HUDEP-2 (cell line): ENCODE measurements around the gene HOXD8.

Source experiments
- DNase-seq, 76 experiments: peaks; one replicate each; lab custom pipeline; 2025; ENCODE audit not compliant: unreplicated experiment in 76 of 76; lab: John Stamatoyannopoulos, UW

The HOXD8 gene

DNA sequence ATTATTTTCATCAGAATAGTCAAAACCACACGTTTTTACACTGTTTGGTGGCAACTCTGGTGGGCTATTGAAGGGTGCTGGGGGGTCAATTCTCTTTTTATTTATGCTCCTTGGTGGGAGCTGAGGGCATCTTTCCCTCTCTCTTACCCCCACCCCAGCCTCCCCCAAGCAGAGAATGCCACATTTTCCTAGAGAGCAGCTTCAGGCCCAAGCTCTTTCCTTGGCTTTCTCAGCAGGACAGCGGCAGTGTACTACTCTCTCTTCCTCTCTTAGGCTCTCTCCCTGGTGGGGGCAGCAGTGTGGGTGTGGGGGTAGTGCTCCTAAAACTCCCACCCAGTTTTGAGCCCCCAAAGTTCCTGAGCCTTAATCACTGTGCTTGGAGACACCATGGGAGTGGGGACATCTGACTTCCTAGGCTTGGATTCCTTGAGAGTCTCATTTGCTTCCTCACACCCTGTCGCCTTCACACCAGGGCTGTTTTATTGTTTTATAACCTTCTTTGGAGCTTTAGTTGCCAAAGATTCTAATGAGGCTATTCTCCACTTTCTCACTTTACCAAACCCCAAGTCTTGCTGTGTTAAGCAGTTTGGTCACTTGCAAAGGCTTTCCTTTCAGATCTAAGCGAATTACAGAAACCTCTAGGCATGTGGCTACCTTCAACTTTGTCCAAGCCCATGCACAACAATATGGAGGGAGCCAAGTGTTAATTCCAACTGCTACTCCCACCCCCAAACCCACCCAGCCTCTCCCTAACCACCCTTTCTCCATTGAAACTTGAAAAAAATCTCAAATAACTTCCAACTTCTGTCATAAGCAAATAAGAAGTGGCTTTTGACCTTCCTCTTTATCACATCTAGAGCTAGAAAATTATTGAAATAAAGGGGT lies 15.8 kb downstream of the HOXD8 start:
- DNase-seq, result no peak

- no peak for DNase-seq
Measured at GRCh38 chr2:176146101-176146500, 16.6 kb downstream of the HOXD8 start.

DNA sequence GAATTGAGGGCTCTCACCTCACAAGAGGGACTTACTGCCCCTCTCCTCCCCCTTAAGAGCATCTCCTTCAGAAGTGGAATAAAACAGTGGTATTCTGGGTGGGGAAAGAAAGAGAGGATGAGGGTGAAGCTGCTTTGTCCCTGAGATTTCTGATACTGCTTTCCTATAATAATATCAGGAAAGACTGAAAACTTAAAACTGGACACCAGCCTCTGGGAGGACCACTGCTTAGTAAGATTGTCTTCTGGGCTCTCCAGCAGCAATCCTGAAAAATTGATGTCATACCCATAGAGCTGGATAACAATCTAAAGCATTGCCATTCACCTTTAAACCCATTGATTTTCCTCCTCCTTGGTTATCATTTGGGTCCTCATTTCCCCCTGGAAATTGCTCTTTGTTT lies 17.1 kb downstream of the HOXD8 start:
- no peak for DNase-seq

DNA sequence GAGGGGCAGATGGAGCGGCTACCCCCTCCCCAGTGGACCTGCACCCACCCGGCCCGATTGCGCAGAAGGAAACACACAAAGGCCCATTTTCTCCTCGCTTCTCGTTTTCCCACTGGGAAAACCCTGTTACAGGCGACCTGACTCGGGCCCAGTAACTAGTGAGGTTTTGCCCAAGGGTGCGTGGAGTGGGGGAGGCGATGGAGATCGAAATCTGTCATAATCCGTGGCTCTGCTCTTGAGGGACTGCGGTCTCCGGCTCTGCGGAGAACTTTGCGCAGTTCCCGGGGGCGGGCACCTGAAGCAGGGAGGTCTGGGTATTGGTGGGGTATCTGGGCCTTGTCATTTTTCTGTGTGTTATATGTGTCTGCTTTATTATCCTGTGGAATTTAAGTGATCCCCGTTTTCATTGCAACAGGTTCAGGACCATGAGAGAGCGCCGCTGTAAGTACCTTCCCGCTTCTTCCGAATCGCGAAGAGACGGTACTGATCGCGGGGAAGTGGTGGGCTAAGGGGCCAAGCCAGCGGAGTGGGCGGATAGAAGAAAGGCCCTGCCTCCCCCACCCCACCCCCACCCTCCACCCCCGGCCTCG lies 17.8 kb downstream of the HOXD8 start:
- DNase-seq, result no peak

GRCh38 chr2:176147800-176148496 lies 18.4 kb downstream of the HOXD8 start:
- DNase-seq, result no peak

DNA sequence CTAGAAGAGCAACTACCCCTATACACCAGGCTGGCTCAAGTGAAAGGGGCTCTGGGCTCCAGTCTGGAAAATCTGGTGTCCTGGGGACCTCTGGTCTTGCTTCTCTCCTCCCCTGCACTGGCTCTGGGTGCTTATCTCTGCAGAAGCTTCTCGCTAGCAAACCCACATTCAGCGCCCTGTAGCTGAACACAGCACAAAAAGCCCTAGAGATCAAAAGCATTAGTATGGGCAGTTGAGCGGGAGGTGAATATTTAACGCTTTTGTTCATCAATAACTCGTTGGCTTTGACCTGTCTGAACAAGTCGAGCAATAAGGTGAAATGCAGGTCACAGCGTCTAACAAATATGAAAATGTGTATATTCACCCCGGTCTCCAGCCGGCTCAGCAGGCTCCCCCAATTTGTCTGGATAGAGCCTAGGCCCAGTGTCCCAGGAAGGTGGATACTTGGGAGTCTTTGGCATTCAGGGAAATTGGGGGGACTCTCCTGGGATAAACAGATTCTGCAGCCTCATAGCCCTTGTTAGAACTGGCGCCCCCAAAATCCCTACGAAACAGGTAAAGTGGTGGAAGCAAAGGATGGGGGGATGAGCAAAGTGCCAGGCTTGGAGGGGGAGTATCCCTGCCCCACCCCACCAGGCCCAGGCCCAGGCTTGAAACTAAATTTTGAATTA lies 19.4 kb downstream of the HOXD8 start:
- no peak for DNase-seq

DNA sequence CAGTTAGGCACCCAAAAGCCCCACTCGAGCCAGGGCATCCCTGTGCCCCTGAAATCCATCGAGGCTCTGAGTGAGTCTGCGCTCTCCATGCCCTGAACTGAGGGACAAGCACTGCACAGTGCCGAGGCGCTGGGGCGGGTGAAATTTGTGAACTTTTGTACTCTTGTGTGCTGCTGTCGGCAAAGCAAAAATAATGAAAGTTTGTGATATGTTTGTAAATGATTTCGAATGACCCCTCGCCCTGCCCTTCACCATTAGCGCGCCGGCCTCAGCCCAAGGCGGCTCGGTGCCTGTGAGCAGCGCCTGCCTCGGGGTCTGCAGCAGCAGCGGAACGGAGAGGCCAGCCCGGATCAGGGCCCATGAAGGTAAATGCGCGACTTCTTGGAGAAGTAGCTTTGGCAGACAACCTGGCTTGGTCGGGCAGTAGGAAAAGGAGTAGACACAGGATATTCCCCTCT lies 20.0 kb downstream of the HOXD8 start:
- no peak for DNase-seq

DNA sequence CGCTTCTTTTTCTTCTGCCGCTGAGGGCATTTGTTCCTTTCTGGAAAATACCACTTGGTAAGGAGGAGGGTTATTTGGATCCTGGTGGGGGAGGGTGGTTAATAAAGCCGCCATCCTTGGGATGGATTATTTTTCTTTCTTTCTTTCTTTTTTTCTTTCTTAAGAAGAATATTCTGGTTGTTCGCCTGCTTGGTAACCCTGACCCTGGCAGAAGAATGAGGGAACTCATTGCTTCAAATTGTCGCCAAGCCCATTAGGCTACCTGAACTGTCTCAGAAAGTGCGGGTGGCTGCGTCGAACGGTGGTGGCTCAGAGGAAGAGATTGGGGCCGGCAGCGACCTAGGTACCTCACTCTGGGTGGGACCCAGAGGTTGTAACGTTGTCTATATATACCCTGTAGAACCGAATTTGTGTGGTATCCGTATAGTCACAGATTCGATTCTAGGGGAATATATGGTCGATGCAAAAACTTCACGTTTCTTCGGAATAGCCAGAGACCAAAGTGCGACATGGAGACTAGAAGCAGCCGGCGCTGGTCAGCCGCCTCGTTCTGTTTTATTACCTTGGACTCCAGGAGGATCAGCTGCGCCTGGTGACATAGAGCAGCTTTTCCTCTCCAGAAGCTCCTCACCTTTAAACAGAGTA lies 20.6 kb downstream of the HOXD8 start:
- no peak for DNase-seq

GRCh38 chr2:176150584-176151441 lies 21.3 kb downstream of the HOXD8 start:
- no peak for DNase-seq

DNA sequence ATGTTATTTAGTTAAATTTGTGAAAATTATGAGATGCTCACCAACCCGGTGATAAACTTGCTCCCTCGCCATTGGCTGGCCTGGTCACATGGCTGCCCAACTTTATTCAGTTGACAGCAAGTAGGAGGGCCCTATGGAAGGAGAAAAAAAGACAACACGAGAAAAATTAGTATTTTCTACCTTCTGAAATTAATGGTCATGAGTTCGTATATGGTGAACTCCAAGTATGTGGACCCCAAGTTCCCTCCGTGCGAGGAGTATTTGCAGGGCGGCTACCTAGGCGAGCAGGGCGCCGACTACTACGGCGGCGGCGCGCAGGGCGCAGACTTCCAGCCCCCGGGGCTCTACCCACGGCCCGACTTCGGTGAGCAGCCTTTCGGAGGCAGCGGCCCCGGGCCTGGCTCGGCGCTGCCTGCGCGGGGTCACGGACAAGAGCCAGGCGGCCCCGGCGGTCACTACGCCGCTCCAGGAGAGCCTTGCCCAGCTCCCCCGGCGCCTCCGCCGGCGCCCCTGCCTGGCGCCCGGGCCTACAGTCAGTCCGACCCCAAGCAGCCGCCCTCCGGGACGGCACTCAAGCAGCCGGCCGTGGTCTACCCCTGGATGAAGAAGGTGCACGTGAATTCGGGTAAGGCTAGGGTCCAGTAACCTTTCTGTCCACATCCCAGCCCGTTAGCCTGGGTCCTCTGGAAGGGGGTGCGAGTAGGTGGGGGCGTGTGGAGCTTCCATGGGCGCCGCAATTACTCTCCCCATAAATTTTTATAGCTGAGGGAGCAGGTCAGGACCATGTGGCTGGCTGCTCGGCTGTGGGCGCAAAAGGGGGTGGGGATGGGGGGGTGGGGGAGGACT lies 22.2 kb downstream of the HOXD8 start, which contains the start of gene HOXD4:
TSS of gene HOXD4 (plus strand) at position 109 of the 846 bp plus-strand sequence. CDS start at position 193, 84 bp downstream.
- DNase-seq, result no peak

DNA sequence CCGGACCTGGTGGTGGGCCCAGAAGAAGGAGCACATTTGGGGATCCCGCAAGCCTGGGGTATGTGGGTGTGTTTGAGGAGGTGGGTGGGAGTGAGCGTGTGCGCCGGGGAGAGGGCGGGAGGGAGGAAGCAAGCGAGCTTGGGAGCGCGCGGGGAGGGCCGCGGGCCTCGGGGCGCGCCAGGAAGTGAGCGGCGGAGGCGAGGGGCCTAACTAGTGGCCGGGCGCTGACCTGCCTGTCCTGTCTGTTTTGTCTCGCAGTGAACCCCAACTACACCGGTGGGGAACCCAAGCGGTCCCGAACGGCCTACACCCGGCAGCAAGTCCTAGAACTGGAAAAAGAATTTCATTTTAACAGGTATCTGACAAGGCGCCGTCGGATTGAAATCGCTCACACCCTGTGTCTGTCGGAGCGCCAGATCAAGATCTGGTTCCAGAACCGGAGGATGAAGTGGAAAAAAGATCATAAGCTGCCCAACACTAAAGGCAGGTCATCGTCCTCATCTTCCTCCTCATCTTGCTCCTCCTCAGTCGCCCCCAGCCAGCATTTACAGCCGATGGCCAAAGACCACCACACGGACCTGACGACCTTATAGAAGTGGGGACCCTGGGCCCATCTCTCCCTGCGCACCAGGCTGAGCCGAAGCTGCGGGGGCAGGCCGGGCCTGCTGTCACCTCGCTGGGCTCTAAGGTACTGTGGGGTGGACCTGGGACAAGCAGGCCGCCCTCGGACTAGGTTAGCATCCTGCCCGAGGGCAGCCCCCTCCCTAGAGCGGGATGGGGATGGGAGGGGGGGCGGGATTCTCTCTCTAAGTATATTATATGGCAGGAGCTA lies 23.1 kb downstream of the HOXD8 start:
- no peak for DNase-seq

GRCh38 chr2:176154576-176155252 lies 25.2 kb downstream of the HOXD8 start:
- DNase-seq, result no peak

DNA sequence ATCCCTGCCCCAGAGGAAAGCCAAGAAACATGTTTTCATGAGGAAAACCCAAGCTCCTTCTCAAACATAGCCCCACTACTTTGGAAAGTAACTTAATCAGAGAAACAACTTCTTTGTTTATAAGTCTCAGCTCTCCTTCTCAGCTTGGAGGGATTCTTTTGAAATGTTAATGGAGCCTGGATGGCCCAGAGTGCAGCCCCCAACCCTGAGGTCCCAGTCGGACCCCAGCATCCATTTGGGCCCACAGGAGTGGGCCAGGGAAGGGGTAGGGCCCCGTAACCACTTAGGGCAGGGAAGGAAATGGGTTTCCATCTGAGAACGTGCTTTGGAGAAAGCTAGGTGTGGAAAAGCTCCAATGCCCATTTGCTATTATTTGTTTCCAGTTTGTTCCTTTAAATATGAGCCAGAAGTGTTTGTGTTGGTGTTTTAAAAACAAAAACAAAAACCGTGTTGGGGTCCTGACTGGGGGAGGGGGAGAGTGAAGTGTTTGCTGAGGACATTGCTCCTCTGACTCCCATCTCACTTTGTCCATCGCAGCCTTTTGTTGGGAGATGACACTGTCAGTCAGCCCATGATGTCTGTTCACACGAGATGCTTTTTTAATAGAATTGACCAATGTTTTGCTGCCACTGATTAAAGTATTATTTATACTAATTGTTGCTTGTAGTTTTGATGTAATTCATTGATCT lies 26.0 kb downstream of the HOXD8 start:
- no peak for DNase-seq

DNA sequence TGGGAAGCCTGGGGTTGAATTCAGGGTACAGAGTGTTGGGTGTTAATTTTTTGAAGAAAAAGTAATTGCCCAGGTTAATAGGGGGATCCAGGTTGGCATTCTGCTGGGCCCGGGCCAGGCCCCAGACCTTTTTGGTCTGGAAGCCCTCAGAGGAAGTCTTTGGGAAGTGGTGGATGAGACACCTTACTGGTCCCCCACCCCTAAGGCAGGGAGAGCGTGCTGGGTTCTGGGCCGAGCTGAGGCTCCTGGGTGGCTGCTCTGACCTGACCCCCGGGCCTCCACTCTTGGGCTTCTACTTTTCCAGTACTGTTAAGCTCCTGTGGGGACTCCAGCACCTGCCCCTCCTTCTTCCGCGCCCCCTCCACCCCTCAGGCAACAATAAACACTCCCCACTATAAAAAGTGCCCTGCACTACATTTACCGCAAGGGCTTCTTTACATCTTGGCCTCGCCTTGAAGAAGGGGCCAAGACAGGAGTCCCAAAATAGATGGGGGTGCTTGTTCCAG lies 26.8 kb downstream of the HOXD8 start:
- no peak for DNase-seq

DNA sequence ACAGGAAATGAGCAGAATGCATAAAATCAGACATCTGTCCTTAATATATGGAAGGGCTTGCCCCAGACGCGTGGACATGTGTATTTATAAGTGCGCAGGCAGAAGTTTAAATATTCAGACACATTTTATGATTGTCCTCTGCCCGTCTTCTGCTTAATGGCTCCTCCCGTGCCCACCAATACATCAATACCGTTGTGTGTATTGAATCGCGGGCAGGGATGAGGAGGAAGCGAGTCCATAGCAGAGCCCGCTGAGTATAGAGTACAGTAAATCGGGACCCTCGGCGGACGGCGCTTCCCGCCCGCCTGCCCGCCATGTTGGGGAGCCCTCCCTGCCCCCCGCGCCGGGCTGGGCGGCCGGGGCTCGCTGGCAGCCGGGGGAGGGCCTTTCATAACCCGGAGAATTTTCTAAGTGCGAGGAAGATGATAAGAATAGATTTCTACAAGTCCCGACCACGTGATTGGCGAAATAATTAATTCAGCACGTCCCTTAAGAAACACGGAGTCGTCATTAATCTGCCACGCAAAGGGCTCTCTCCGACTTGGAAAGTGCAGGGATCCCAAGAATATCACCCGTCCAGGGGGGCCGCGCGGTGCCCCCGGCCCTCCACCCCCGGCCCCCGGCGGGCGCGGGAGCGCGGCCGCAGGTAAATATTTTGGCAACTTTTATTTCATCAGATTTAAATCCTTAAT lies 27.4 kb downstream of the HOXD8 start, which contains the start of gene HOXD3:
TSS of gene HOXD3 (plus strand) at position 501 of the 692 bp plus-strand sequence. CDS start 11,808 bp downstream, outside the sequence.
- no peak for DNase-seq
